Measurements from ENCODE around the gene FARS2. TPM values are rescaled to one million over a fixed set of nuclear protein-coding genes. Genes with fewer than 3 reads are reported as not detected.

Gene FARS2
- total RNA-seq, 6 donors from 2014 or later: 16.4 to 34.6 (median 19.9) TPM

DNA sequence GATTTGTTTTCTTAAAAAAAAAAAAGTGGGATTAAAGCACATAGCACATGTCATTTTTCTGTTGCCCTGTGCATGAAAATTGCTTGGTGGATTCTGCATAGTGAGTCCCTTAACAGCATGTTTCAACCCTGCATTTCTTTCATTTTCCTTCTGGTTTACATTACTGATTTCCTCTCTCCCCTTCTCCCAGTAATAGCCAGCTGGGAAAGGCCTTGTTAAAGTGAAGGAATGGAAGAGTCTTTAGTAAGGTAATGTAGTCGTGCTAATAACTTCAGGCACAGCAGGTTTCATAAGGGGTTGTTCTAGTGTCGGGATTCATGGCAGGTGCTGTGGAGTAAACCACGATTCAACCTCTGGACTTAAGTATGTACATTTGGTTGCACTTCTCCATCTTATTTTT, 202.4 kb downstream of the FARS2 start:
- DNase-seq (no peak), ATAC-seq (ENCODE audit: low FRiP score in 2 of 2) (no peak)
- TF ChIP-seq POLR2AphosphoS5 (IDR thresholded peaks at IDR 0.05) (no peak), EP300 (IDR thresholded peaks at IDR 0.05) (no peak), POLR2A (IDR thresholded peaks at IDR 0.05) (no peak)
- TF ChIP-seq, protein P1, sequence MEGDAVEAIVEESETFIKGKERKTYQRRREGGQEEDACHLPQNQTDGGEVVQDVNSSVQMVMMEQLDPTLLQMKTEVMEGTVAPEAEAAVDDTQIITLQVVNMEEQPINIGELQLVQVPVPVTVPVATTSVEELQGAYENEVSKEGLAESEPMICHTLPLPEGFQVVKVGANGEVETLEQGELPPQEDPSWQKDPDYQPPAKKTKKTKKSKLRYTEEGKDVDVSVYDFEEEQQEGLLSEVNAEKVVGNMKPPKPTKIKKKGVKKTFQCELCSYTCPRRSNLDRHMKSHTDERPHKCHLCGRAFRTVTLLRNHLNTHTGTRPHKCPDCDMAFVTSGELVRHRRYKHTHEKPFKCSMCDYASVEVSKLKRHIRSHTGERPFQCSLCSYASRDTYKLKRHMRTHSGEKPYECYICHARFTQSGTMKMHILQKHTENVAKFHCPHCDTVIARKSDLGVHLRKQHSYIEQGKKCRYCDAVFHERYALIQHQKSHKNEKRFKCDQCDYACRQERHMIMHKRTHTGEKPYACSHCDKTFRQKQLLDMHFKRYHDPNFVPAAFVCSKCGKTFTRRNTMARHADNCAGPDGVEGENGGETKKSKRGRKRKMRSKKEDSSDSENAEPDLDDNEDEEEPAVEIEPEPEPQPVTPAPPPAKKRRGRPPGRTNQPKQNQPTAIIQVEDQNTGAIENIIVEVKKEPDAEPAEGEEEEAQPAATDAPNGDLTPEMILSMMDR (IDR thresholded peaks at IDR 0.05): no peak
- H3K9me3 ChIP-seq: no peaks in the 10 kb centered on the region
- H3K4me1 ChIP-seq: peaks cover 0 to 4% (median 0%) of the 10 kb centered on the region in 4 donors
- H3K27ac ChIP-seq: no peak overlapping the region
- 86% methylated on average over 3 of the region's 3 CpGs for WGBS, 2 donors
- H3K4me3 ChIP-seq: no peak overlapping the region
- no peaks in the 10 kb centered on the region for H3K27me3 ChIP-seq
- no peaks in the 10 kb centered on the region for H3K36me3 ChIP-seq

DNA sequence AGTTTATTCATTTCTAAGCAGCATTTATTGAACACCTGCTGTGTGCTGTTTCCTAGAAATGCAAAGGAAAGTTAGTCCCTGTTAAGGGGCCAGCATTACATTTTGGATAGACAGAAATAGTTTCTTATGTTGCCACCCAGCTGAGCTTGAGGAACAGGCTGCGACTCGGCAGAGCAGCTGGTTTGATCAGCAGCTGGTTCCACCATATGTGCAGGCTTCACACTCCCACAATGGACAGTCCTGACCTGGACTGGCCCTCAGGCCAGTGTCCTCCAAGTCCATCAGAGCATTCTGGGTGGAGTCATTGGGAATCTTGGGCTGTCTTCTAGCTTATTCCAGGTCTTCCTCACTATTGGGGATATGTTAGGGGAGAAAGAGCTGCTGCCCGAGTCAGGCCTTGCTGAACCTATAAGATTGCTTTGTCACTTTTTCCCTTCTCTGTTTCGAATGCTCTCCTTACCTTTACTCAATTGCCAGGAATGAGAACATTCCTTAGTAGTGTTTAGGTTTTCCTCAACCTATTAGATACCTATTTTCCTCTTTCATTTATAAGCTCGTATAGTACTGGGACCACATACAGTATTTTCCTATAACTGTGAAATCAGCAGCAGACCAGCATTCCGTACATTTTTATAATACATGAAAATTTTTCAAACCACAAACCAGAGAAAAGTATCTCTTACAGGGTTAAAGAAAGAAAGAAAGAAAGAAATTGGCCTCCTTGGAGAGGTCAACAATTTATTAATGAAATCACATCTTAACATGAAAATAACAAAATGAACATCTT, 203.0 kb downstream of the FARS2 start:
- H3K27me3 ChIP-seq: no peaks in the 10 kb centered on the region
- no peak overlapping the region for H3K4me3 ChIP-seq
- TF ChIP-seq POLR2AphosphoS5 (IDR thresholded peaks at IDR 0.05) (no peak), EP300 (IDR thresholded peaks at IDR 0.05) (no peak), POLR2A (IDR thresholded peaks at IDR 0.05) (no peak)
- TF ChIP-seq, protein P1 (IDR thresholded peaks at IDR 0.05): no peak
- ATAC-seq (ENCODE audit: low FRiP score in 2 of 2) (no peak), DNase-seq (no peak)
- no peak overlapping the region for H3K27ac ChIP-seq
- H3K4me1 ChIP-seq: peaks cover 0 to 4% (median 0%) of the 10 kb centered on the region in 4 donors
- WGBS, 2 donors: 91 to 96% methylated on average over 6 of the region's 6 CpGs
- no peaks in the 10 kb centered on the region for H3K9me3 ChIP-seq
- H3K36me3 ChIP-seq: no peaks in the 10 kb centered on the region

DNA sequence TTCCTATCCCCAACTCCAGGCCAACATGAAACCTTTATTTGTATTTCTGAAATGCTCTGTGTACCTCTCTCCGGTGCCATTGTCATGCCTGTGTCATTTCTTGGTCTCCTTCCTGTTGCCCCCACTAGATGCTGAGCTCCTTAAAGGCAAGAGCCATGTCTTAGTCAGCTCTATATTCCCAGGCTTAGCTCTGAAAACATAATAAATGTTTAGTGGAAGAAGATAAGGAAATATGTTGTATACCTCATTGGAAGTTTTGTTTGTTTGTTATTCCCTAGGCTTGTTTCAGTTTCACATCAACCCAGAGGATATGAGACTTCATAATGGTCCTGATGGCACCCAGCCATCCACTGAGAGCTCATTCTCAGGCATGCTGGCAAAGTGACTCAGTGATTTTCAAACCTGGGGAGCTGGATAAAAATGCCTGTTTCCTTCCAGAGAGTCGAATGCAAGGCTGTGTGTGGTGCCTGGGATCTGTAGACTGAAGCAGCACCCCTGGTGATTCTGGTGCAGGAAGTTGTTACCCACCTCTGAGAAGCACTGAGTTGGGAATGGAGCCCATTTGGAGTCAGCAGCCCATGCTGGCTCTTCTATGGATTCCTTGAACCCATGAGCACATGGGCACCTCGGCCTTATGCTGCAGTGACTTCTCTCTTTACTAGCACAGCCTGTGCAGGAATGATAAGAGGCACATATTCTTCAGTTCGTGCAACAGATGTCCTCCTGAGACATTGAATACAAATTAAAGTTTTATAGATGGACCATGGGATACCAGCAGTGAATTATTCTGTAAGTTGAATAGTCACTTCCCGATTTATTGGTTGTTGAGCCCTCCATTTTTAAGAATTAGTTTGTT, 205.2 kb downstream of the FARS2 start:
- Histone ChIP-seq H3K9me3 (no peaks in the 10 kb centered on the region), H3K4me3 (no peak overlapping the region), H3K27me3 (no peaks in the 10 kb centered on the region), H3K36me3 (no peaks in the 10 kb centered on the region), H3K4me1 (peaks cover 0 to 12% (median 6%) of the 10 kb centered on the region in 4 donors), H3K27ac (no peak overlapping the region)
- DNase-seq (no peak), ATAC-seq (ENCODE audit: low FRiP score in 2 of 2) (no peak)
- TF ChIP-seq POLR2AphosphoS5 (IDR thresholded peaks at IDR 0.05): no peak
- TF ChIP-seq POLR2A (IDR thresholded peaks at IDR 0.05): no peak
- TF ChIP-seq EP300 (IDR thresholded peaks at IDR 0.05): no peak
- TF ChIP-seq, protein P1 (IDR thresholded peaks at IDR 0.05): no peak
- WGBS, 2 donors: 74 to 84% methylated on average over 4 to 5 of the region's 5 CpGs

DNA sequence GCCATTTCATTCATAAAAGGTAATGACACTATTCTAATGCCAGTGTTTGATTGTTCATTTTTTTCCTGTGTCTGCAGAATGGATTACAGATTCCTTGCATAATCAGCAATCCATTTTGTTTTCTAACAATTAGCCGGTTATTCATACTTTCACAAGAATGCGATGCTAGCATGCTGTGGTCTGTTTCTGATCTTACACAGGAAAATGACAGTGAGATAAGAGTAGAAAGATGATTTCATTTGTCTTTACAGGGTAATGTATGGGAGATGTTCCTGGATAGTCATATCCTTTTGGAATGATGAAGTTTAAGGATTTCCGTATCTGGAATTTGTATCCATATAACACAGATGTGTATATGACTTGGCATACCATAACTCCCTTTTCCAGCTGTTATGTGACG, 207.3 kb downstream of the FARS2 start:
- no peak overlapping the region for H3K4me3 ChIP-seq
- ATAC-seq (ENCODE audit: low FRiP score in 2 of 2) (no peak), DNase-seq (no peak)
- TF ChIP-seq, protein P1 (IDR thresholded peaks at IDR 0.05): no peak
- TF ChIP-seq POLR2A (IDR thresholded peaks at IDR 0.05) (no peak), POLR2AphosphoS5 (IDR thresholded peaks at IDR 0.05) (no peak), EP300 (IDR thresholded peaks at IDR 0.05) (no peak)
- H3K9me3 ChIP-seq: no peaks in the 10 kb centered on the region
- no peaks in the 10 kb centered on the region for H3K27me3 ChIP-seq
- no peaks in the 10 kb centered on the region for H3K36me3 ChIP-seq
- WGBS, 2 donors: 93 to 96% methylated on average over 4 of the region's 4 CpGs
- H3K4me1 ChIP-seq: peaks cover 0 to 13% (median 7%) of the 10 kb centered on the region in 4 donors
- no peak overlapping the region for H3K27ac ChIP-seq
